ENCODE measurements around the gene IQSEC3. TPM values are rescaled to one million over a fixed set of nuclear protein-coding genes. Genes with fewer than 3 reads are reported as not detected.

IQSEC3 gene
- total RNA-seq, 1 donor = 0.36 TPM

- H3K4me2 ChIP-seq (ENCODE audit: insufficient read depth, low read length) = no peak overlapping the region
- H4K20me1 ChIP-seq (ENCODE audit: insufficient read depth, low read length) = no peaks in the 10 kb centered on the region
- H3K4me1 ChIP-seq (ENCODE audit: insufficient read depth, low read length) = no peaks in the 10 kb centered on the region
- peaks cover 2% of the 10 kb centered on the region for H3K27me3 ChIP-seq (ENCODE audit: insufficient read depth, low read length)
- H3K9me3 ChIP-seq (ENCODE audit: low read depth, low read length) = no peaks in the 10 kb centered on the region
- DNase-seq (ENCODE audit: insufficient read length, low spot score, missing footprints) = no peak
- H3K4me3 ChIP-seq (ENCODE audit: insufficient read depth, low read length) = no peak overlapping the region
- no peaks in the 10 kb centered on the region for H3K79me2 ChIP-seq (ENCODE audit: insufficient read depth, low read length)
- H3K36me3 ChIP-seq (ENCODE audit: insufficient read depth, low read length) = no peaks in the 10 kb centered on the region
- H2AFZ ChIP-seq (ENCODE audit: low read length) = no peak overlapping the region
- H3K27ac ChIP-seq (ENCODE audit: low read depth, low read length) = no peak overlapping the region
- TF ChIP-seq CTCF (IDR thresholded peaks at IDR 0.05; ENCODE audit: extremely low read depth, low read depth, low read length) = no peak
Observed at GRCh38 chr12:156945-157344, 90.4 kb downstream of the IQSEC3 start.

GRCh38 chr12:157644-158043 is 91.1 kb downstream of the IQSEC3 start:
- Histone ChIP-seq H3K79me2 (ENCODE audit: insufficient read depth, low read length) (no peaks in the 10 kb centered on the region), H3K27ac (ENCODE audit: low read depth, low read length) (no peak overlapping the region), H3K4me3 (ENCODE audit: insufficient read depth, low read length) (no peak overlapping the region), H3K9me3 (ENCODE audit: low read depth, low read length) (no peaks in the 10 kb centered on the region), H3K36me3 (ENCODE audit: insufficient read depth, low read length) (no peaks in the 10 kb centered on the region), H3K4me2 (ENCODE audit: insufficient read depth, low read length) (no peak overlapping the region), H3K4me1 (ENCODE audit: insufficient read depth, low read length) (no peaks in the 10 kb centered on the region), H3K27me3 (ENCODE audit: insufficient read depth, low read length) (peaks cover 2% of the 10 kb centered on the region), H4K20me1 (ENCODE audit: insufficient read depth, low read length) (no peaks in the 10 kb centered on the region), H2AFZ (ENCODE audit: low read length) (no peak overlapping the region)
- no peak for TF ChIP-seq CTCF (IDR thresholded peaks at IDR 0.05; ENCODE audit: extremely low read depth, low read depth, low read length)
- DNase-seq (ENCODE audit: insufficient read length, low spot score, missing footprints) = no peak

DNA sequence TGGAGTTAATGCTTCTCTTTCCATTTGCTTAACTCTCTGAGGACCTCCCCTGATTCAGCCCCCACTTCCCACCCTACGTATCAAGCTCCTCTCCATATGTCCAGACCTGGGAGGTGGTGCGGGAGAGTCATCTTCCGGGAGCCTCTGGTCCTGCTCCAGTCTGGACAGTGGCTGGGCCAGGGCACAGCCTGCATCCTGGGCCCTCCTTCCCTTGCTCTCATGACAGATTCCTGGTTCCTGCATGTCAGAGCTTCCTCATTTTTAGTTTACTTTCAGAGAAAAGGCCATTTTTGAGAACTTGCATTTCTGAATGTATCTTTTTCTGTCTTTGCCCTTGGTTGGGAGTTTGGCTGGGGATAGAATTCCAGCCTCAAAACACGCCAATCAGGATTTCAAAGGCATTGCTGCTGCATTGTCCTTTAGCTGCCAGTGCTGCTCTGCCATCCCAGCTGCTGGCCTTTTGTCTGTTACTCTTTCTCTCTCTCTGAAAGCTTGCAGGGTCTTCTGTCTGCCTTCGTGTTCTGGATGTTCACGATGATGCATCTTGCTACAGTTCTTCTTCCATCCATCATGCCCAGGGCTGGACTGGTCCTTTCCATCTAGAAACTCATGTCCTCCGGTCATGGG is 92.7 kb downstream of the IQSEC3 start:
- H2AFZ ChIP-seq (ENCODE audit: low read length) = no peak overlapping the region
- H3K4me2 ChIP-seq (ENCODE audit: insufficient read depth, low read length) = no peak overlapping the region
- H3K4me3 ChIP-seq (ENCODE audit: insufficient read depth, low read length) = no peak overlapping the region
- H3K79me2 ChIP-seq (ENCODE audit: insufficient read depth, low read length) = no peaks in the 10 kb centered on the region
- H4K20me1 ChIP-seq (ENCODE audit: insufficient read depth, low read length) = no peaks in the 10 kb centered on the region
- H3K27ac ChIP-seq (ENCODE audit: low read depth, low read length) = no peak overlapping the region
- no peaks in the 10 kb centered on the region for H3K9me3 ChIP-seq (ENCODE audit: low read depth, low read length)
- no peaks in the 10 kb centered on the region for H3K36me3 ChIP-seq (ENCODE audit: insufficient read depth, low read length)
- DNase-seq (ENCODE audit: insufficient read length, low spot score, missing footprints) = no peak
- H3K4me1 ChIP-seq (ENCODE audit: insufficient read depth, low read length) = no peaks in the 10 kb centered on the region
- TF ChIP-seq CTCF (IDR thresholded peaks at IDR 0.05; ENCODE audit: extremely low read depth, low read depth, low read length) = no peak
- H3K27me3 ChIP-seq (ENCODE audit: insufficient read depth, low read length) = peaks cover 2% of the 10 kb centered on the region

- Histone ChIP-seq H3K9me3 (ENCODE audit: low read depth, low read length) (no peaks in the 10 kb centered on the region), H2AFZ (ENCODE audit: low read length) (no peak overlapping the region), H3K27ac (ENCODE audit: low read depth, low read length) (no peak overlapping the region), H3K4me3 (ENCODE audit: insufficient read depth, low read length) (no peak overlapping the region), H4K20me1 (ENCODE audit: insufficient read depth, low read length) (no peaks in the 10 kb centered on the region), H3K27me3 (ENCODE audit: insufficient read depth, low read length) (peaks cover 2% of the 10 kb centered on the region), H3K4me2 (ENCODE audit: insufficient read depth, low read length) (no peak overlapping the region), H3K4me1 (ENCODE audit: insufficient read depth, low read length) (no peaks in the 10 kb centered on the region), H3K36me3 (ENCODE audit: insufficient read depth, low read length) (no peaks in the 10 kb centered on the region), H3K79me2 (ENCODE audit: insufficient read depth, low read length) (no peaks in the 10 kb centered on the region)
- no peak for DNase-seq (ENCODE audit: insufficient read length, low spot score, missing footprints)
- no peak for TF ChIP-seq CTCF (IDR thresholded peaks at IDR 0.05; ENCODE audit: extremely low read depth, low read depth, low read length)
Observed at GRCh38 chr12:160858-161257, 94.3 kb downstream of the IQSEC3 start.

All from osteoblast (primary cell).